HG03025 (cell line): ENCODE measurements around the gene AGAP5.
"Not testable (repeated sequence)": the region's sequence is repeated elsewhere in the genome, so short reads cannot be mapped to it uniquely, and the experiment has no call there.

Experiments
- ATAC-seq: cut with Tn5 transposase; IDR thresholded peaks from one replicate; pipeline ENCODE4 v1.9.1; 2021; ENCODE audit warnings: mild to moderate bottlenecking, moderate library complexity; ENCODE audit not compliant: unreplicated experiment, low FRiP score

The AGAP5 gene

GRCh38 chr10:73662705-73663104 is 35.2 kb downstream of the AGAP5 start:
- not testable (repeated sequence) for ATAC-seq

DNA sequence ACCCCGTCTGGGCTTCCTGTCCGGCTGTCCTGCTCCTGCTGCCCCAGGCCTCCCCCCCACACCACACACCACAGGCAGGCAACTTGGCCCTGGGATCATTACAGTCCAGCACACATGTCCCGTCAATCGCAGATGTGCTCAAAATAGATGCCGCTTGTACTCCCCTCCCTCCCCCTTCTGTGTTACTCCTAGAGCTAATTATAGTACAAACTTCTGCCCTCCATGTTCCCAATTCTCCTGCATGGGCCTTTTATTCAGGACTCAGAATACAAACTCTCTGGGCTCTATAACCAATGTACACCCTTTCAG is 42.0 kb downstream of the AGAP5 start, which contains the start of gene SYNPO2L:
Gene SYNPO2L, minus strand, starts transcription at position 40 of the 309 bp plus-strand sequence. CDS start 107 bp downstream, outside the sequence.
- no peak for ATAC-seq

GRCh38 chr10:73655257-73655989 is 42.5 kb downstream of the AGAP5 start:
- no peak for ATAC-seq

GRCh38 chr10:73653701-73654100 is 44.2 kb downstream of the AGAP5 start:
- ATAC-seq, result no peak

- ATAC-seq, result no peak
Observed at GRCh38 chr10:73653195-73653594, 44.7 kb downstream of the AGAP5 start.

- ATAC-seq, result no peak
Observed at GRCh38 chr10:73650537-73651331, 47.2 kb downstream of the AGAP5 start.

DNA sequence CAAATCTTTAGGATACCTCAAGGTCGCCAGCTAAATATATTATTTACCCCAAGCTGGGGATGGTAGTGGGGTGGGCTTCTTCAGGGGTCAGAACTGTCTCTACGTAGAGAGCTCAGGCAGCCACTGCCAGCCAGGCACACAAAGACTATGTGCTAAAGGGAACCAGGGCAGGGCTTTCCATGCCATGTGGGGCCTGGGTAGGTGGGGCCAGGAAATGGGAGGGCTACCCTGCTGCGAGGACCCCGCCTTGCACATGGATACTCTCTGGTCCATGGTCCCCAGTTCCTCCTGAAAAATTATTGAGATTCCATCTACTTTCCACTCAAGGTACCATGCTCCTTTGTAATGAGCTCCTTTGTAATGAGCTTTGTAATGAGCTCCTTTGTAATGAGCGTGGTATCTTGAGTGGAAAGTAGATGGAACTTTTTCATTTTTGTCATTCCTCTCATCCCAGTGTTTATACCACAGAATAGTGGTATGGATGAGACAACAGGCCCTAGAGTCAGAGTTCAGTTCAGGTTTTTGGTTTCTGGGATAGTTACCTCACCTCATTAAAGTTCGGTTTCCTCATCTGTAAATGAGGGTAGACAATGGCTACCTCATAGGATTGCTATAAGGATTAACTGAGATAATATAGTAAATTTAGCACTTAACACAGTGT is 47.9 kb downstream of the AGAP5 start:
- ATAC-seq, result no peak

GRCh38 chr10:73648975-73649829 is 48.7 kb downstream of the AGAP5 start:
- no peak for ATAC-seq

GRCh38 chr10:73647875-73648651 is 49.8 kb downstream of the AGAP5 start:
- ATAC-seq, result no peak

DNA sequence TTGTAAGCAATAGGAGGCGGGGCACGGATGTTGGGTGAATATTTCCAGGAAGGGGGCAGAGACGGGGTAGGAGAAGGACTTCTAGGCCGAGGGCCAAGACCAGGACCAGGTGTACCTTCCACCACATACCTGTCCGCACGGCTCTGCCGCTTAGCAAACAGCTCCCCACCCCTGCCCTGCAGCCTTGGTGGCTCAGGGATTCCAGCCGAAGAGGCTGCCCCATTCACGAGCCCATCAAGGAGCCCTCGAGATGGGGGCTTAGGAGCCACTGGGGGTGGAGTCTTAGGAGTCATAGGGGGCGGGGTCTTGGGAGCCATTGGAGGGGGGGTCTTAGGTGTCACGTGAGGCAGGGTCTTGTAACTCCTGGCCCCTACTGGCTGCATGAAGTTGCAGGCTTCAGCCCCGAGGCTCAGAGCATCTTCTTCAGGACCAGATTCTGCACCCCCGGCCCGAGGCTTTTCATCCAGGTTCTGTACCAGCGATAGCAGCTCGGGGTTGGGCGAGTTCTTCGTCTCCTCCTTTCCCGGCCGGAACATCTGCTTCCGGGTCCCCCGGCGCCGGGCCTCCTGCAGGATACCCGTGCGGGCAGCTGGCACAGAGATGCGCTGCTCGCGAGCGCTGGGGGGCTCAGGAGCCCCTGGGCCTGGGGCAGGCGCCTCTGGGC is 50.6 kb downstream of the AGAP5 start:
- no peak for ATAC-seq

- no peak for ATAC-seq
Observed at GRCh38 chr10:73646598-73647041, 51.3 kb downstream of the AGAP5 start.

DNA sequence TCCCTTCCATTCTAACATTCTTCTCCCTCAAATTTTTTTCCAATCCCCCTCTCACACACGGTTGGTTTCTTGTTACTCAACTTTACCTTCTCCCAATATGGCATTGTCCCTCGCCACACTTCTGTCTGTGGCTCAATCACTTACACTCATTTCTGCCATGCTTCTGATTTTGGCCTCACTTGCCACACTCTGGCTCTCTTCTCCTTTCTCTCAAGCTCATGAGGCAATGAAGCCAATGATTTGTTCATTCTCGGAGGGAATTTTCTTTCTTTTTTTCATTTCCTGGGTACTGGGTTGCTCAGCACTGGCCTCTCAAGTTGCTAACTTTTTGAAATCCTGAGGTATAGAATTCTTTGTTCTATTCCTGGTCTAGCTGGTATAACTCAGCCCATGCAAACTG is 52.7 kb downstream of the AGAP5 start:
- no peak for ATAC-seq

- ATAC-seq, result no peak
Observed at GRCh38 chr10:73644767-73645166, 53.1 kb downstream of the AGAP5 start.

DNA sequence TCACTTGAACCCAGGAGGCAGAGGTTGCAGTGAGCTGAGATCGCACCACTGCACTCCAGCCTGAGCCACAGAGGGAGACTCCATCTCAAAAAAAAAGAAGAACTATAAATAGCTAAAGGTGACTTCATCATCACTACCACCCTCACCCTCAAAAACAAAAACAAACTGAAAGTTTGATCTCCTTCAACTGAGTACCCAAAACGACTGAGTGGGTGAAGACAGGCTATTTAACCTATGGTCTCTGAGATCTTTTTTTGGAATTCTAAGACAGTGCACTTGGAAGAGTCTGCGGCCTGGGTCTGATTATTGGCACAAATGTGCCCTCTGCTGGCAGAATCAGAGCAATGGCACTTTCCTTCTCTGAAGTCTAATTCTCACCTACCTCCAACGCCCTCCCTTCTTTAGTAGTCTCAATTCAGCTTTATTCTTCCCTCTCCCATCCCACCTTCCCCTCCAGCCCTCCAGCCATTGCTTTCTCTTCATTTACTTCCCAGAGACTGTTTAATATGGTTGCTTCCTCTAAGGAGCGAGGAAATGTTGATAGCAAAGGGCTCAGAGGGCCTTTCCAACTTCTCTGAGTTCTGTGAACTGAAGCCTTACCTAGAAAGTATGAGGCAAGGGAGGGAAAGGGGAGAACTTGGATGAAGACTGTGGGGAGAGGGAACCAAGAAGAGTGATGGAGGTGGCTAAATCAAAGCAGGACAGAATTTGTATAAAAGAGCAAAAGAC is 53.7 kb downstream of the AGAP5 start:
- no peak for ATAC-seq

GRCh38 chr10:73643362-73643761 is 54.5 kb downstream of the AGAP5 start:
- no peak for ATAC-seq

- no peak for ATAC-seq
Observed at GRCh38 chr10:73641328-73642060, 56.4 kb downstream of the AGAP5 start, which contains the start of gene MYOZ1. Gene MYOZ1 (minus strand): TSS chr10:73641474. CDS start chr10:73640017, 1,457 bp downstream.

DNA sequence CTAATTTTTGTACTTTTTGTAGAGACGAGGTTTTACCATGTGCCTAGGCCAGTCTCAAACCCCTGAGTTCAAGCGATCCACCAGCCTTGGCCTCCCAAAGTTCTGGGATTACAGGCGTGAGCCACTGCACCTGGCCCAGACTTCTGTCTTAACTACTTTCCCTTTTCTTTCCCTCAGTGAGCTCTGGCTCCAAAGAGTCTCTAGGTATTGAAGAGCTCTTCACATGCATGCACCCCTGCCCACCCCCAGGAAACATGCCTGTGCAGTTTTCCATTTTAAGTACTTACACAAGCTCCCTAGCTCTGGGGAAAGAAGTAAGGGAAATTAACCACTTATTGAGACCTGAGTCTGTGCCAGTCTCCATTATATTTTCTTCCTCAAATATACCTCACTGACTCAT is 58.6 kb downstream of the AGAP5 start:
- ATAC-seq, result no peak

DNA sequence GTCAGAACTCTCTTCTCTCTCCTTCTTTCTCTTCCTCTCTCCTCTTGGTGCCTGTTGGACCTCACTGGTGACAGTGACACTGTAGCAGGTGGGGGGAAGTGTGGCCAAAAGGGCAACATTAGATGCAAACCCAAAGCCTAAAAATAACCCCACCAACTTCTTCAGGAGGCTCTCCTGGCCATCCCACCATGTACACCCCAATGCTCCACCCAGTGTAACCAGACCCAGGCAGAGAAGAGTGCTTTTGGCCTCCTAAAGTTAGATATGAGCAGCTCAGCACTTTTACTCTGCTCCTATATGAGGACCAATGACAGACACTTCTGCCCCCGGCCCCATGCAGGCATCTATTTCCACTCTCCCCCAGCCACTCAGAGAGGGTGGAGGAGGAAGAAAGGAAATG is 62.1 kb downstream of the AGAP5 start:
- no peak for ATAC-seq
